Caco-2 (cell line): Measurements from ENCODE around the gene OSR1. TPM values are rescaled to one million over a fixed set of nuclear protein-coding genes. Genes with fewer than 3 reads are reported as not detected.

Experiments
- BruUV-seq: library from RNA; stranded (reverse); fragments of 400-500 nt; replicated peaks from 2 replicates; lab custom pipeline; 2021; lab: Mats Ljungman, UMichigan
- CTCF ChIA-PET: fragments of 300-600 bp; sonication (Branson Sonifier 250); formaldehyde crosslinking; loops from one replicate; lab custom pipeline; 2022; ENCODE audit warnings: antibody characterized with exemption; lab: Charles Lee
- POLR2A ChIA-PET: fragments of 300-600 bp; sonication (Branson Sonifier 250); formaldehyde crosslinking; loops from one replicate; lab custom pipeline; 2022; ENCODE audit warnings: antibody characterized with exemption; lab: Charles Lee
- DNase-seq, 2 experiments: peaks; one replicate each; pipeline versions ENCODE4 v3.0.0 to v3.0.0-alpha.2; 2020 to 2022
- H3K27me3 ChIP-seq: replicated peaks from 2 replicates; pipeline ENCODE4 v1.6.0; 2011; ENCODE audit warnings: low read length; ENCODE audit not compliant: control insufficient read depth, insufficient read depth
- H3K36me3 ChIP-seq: 2 replicates; pipeline ENCODE4 v1.5.1; 2011; ENCODE audit warnings: low read length; ENCODE audit not compliant: control insufficient read depth, insufficient read depth
- H3K4me1 ChIP-seq: fragments of 250-450 bp; sonication (Bioruptor Pico); 2 replicates; pipeline ENCODE4 v1.5.1; 2020; ENCODE audit warnings: mild to moderate bottlenecking
- H3K4me3 ChIP-seq: 2 replicates; pipeline ENCODE4 v1.5.1; 2011; ENCODE audit warnings: low read depth, mild to moderate bottlenecking, control low read depth, low read length
- H3K9me3 ChIP-seq: fragments of 250-450 bp; sonication (Bioruptor Pico); 2 replicates; pipeline ENCODE4 v1.5.1; 2020; ENCODE audit warnings: mild to moderate bottlenecking, moderate library complexity
- H3K27ac Mint-ChIP-seq: one replicate; pipeline ENCODE4 v1.8.0; 2022; ENCODE audit warnings: mixed read lengths; ENCODE audit not compliant: unreplicated experiment
- H3K27me3 Mint-ChIP-seq: one replicate; pipeline ENCODE4 v1.8.0; 2022; ENCODE audit warnings: mixed read lengths; ENCODE audit not compliant: insufficient read depth, unreplicated experiment
- H3K36me3 Mint-ChIP-seq: one replicate; pipeline ENCODE4 v1.8.0; 2022; ENCODE audit warnings: mild to moderate bottlenecking, mixed read lengths; ENCODE audit not compliant: insufficient read depth, unreplicated experiment
- H3K4me1 Mint-ChIP-seq: one replicate; pipeline ENCODE4 v1.8.0; 2022; ENCODE audit warnings: low read depth, mixed read lengths; ENCODE audit not compliant: unreplicated experiment
- H3K4me3 Mint-ChIP-seq: one replicate; pipeline ENCODE4 v1.8.0; 2022; ENCODE audit warnings: mild to moderate bottlenecking, moderate library complexity, mixed read lengths; ENCODE audit not compliant: unreplicated experiment
- H3K9me3 Mint-ChIP-seq: one replicate; pipeline ENCODE4 v1.8.0; 2022; ENCODE audit warnings: mixed read lengths; ENCODE audit not compliant: unreplicated experiment
- CTCF ChIP-seq, 2 experiments: fragments of 200-600 bp in 1 of 2; IDR thresholded peaks; 1 replicate in 1 of 2; 2 replicates in 1 of 2; pipeline versions ENCODE4 v1.5.1 to v1.8.0; 2011 to 2022; ENCODE audit warnings: antibody characterized with exemption in 1 of 2, control low read depth in 1 of 2, inconsistent platforms in 1 of 2, low read depth in 1 of 2, low read length in 1 of 2, mild to moderate bottlenecking in 1 of 2, moderate library complexity in 1 of 2; ENCODE audit not compliant: insufficient read depth in 1 of 2, severe bottlenecking in 1 of 2, unreplicated experiment in 1 of 2
- intact Hi-C: fragments of 100-400 bp; cut with micrococcal nuclease; formaldehyde crosslinking; loops from one replicate; pipeline ENCODE4 v1.10.0; 2022; ENCODE audit not compliant: unreplicated experiment
- total RNA-seq: library from RNA; stranded (reverse); gene quantifications from 2 replicates; pipeline ENCODE4 v1.2.3, GENCODE V29; 2022

The OSR1 gene
- total RNA-seq, 1 experiment from 2014 or later, result 3.2 TPM

GRCh38 chr2:19362094-19362754 lies 3.8 kb upstream of the OSR1 start:
- TF ChIP-seq CTCF (IDR thresholded peaks at IDR 0.05; ENCODE audit: insufficient read depth in 1 of 2, low read depth in 1 of 2, low read length in 1 of 2, severe bottlenecking in 1 of 2, unreplicated experiment in 1 of 2), result no peak
- Histone ChIP-seq H3K27me3 (no peaks in the 10 kb centered on the region), H3K36me3 (no peaks in the 10 kb centered on the region), H3K9me3 (no peaks in the 10 kb centered on the region), H3K4me3 (peak overlapping the region; percentile 36), H3K4me1 (no peaks in the 10 kb centered on the region; the same call in 1 of the 2 replicates)
- no peaks in the 10 kb centered on the region for H3K9me3 Mint-ChIP-seq
- H3K4me1 Mint-ChIP-seq, result peaks cover 19% of the 10 kb centered on the region
- H3K36me3 Mint-ChIP-seq, result no peaks in the 10 kb centered on the region
- intact Hi-C loops, result loop anchor here (1.0 to 5.0 kb wide), 4 partner anchors 129 to 975 kb away; no protein-coding TSS in a partner anchor
- BruUV-seq, result no TSS peak
- H3K4me3 Mint-ChIP-seq, result peak overlapping the region; percentile 82
- ChIA-PET CTCF (no interaction called here), POLR2A (no interaction called here)
- DNase-seq, result no peak
- peaks cover 15% of the 10 kb centered on the region for H3K27me3 Mint-ChIP-seq
- H3K27ac Mint-ChIP-seq, result no peak overlapping the region

- POLR2A ChIA-PET, result no interaction called here
- no peak for TF ChIP-seq CTCF (IDR thresholded peaks at IDR 0.05; ENCODE audit: insufficient read depth in 1 of 2, low read depth in 1 of 2, low read length in 1 of 2, severe bottlenecking in 1 of 2, unreplicated experiment in 1 of 2)
- H3K9me3 Mint-ChIP-seq, result no peaks in the 10 kb centered on the region
- no peak for DNase-seq
- H3K36me3 ChIP-seq, result no peaks in the 10 kb centered on the region
- H3K4me1 ChIP-seq, result no peaks in the 10 kb centered on the region; the same call in 1 of the 2 replicates
- BruUV-seq, result no TSS peak
- CTCF ChIA-PET, result no interaction called here
- H3K27ac Mint-ChIP-seq, result no peak overlapping the region
- intact Hi-C loops, result loop anchor here (5.0 kb wide), 2 partner anchors 924 to 974 kb away; no protein-coding TSS in a partner anchor
- H3K27me3 Mint-ChIP-seq, result peaks cover 15% of the 10 kb centered on the region
- no peak overlapping the region for H3K4me3 ChIP-seq
- H3K4me1 Mint-ChIP-seq, result peaks cover 19% of the 10 kb centered on the region
- peak overlapping the region; percentile 82 for H3K4me3 Mint-ChIP-seq
- no peaks in the 10 kb centered on the region for H3K27me3 ChIP-seq
- H3K36me3 Mint-ChIP-seq, result no peaks in the 10 kb centered on the region
- no peaks in the 10 kb centered on the region for H3K9me3 ChIP-seq
These were observed 3.0 kb upstream of the OSR1 start for GRCh38 chr2:19361325-19361990.

GRCh38 chr2:19360966-19361321 lies 2.5 kb upstream of the OSR1 start:
- Mint-ChIP-seq H3K9me3 (no peaks in the 10 kb centered on the region), H3K27ac (no peak overlapping the region), H3K4me1 (peaks cover 19% of the 10 kb centered on the region), H3K27me3 (peaks cover 15% of the 10 kb centered on the region), H3K36me3 (no peaks in the 10 kb centered on the region), H3K4me3 (no peak overlapping the region)
- DNase-seq, result no peak
- no peak for TF ChIP-seq CTCF (IDR thresholded peaks at IDR 0.05; ENCODE audit: insufficient read depth in 1 of 2, low read depth in 1 of 2, low read length in 1 of 2, severe bottlenecking in 1 of 2, unreplicated experiment in 1 of 2)
- Histone ChIP-seq H3K9me3 (no peaks in the 10 kb centered on the region), H3K36me3 (no peaks in the 10 kb centered on the region), H3K4me1 (no peaks in the 10 kb centered on the region; the same call in 1 of the 2 replicates), H3K27me3 (no peaks in the 10 kb centered on the region), H3K4me3 (no peak overlapping the region)
- no TSS peak for BruUV-seq
- ChIA-PET POLR2A (no interaction called here), CTCF (no interaction called here)
- intact Hi-C loops, result loop anchor here (5.0 kb wide), 2 partner anchors 924 to 974 kb away; no protein-coding TSS in a partner anchor
